Astrocyte of the cerebellum (primary cell): Measurements from ENCODE around the gene CLIP4.

Experiments
- DNase-seq: peaks from one replicate; pipeline ENCODE4 v3.0.0-alpha.2; 2011; ENCODE audit warnings: low read depth
- H3K4me3 ChIP-seq: 2 replicates; pipeline ENCODE4 v1.5.1; 2011; ENCODE audit warnings: mild to moderate bottlenecking, low read depth, low read length, moderate library complexity
- in situ Hi-C: cut with HindIII; loops from 2 replicates; pipeline ENCODE4 v1.10.0; 2017; ENCODE audit warnings: low sequenced_read_pairs
- TF ChIP-seq, protein P1 (sequence below): IDR thresholded peaks from 2 replicates; pipeline ENCODE4 v1.5.1; 2012; ENCODE audit warnings: low read length, low read depth, moderate library complexity, mild to moderate bottlenecking; ENCODE audit errors: missing control alignments

CLIP4 gene

DNA sequence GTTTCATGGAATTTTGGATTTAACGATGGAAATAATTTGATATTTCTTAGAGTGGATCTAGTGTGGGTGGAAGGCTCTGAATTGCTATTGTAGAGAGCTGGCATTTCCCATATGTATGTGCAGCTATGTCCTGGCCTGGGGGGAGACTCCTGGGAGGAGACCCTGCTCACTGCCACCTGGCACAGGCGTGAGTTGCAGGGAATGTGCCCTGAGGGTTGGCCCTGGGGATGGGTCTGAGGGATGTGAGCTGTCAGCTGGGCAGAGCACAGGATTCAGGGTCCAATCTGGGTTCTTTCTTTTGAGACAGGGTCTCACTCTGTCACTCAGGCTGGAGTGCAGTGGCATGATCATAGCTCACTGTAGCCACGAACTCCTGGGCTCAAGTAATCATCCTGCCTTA is 120.2 kb downstream of the CLIP4 start:
- TF ChIP-seq, protein P1, sequence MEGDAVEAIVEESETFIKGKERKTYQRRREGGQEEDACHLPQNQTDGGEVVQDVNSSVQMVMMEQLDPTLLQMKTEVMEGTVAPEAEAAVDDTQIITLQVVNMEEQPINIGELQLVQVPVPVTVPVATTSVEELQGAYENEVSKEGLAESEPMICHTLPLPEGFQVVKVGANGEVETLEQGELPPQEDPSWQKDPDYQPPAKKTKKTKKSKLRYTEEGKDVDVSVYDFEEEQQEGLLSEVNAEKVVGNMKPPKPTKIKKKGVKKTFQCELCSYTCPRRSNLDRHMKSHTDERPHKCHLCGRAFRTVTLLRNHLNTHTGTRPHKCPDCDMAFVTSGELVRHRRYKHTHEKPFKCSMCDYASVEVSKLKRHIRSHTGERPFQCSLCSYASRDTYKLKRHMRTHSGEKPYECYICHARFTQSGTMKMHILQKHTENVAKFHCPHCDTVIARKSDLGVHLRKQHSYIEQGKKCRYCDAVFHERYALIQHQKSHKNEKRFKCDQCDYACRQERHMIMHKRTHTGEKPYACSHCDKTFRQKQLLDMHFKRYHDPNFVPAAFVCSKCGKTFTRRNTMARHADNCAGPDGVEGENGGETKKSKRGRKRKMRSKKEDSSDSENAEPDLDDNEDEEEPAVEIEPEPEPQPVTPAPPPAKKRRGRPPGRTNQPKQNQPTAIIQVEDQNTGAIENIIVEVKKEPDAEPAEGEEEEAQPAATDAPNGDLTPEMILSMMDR = no peak

DNA sequence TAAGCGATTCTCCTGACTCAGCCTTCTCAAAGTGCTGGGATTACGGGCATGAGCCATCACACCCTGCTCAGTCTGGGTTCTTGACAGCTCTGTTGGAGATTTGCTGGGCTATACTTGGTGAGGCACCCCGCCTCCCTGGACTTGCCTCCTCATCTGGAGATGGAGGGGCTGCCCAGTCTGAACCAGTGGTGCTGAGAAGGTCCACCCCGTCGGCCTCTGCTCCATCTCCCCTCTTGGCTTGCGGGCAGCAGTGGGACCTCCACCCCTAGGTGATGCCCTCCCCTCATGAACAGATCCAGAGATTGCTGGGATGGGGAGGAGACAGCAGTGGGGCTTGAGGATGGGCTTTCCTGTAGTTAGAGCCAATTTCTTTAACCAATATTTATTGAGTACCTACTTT is 120.9 kb downstream of the CLIP4 start:
- TF ChIP-seq, protein P1 = no peak
- in situ Hi-C loops = no loop called here
- no peak overlapping the region for H3K4me3 ChIP-seq
- DNase-seq = no peak

More for the DNA sequence above, 120.2 kb downstream of the CLIP4 start:
- H3K4me3 ChIP-seq = no peak overlapping the region
- in situ Hi-C loops = no loop called here
- no peak for DNase-seq

DNA sequence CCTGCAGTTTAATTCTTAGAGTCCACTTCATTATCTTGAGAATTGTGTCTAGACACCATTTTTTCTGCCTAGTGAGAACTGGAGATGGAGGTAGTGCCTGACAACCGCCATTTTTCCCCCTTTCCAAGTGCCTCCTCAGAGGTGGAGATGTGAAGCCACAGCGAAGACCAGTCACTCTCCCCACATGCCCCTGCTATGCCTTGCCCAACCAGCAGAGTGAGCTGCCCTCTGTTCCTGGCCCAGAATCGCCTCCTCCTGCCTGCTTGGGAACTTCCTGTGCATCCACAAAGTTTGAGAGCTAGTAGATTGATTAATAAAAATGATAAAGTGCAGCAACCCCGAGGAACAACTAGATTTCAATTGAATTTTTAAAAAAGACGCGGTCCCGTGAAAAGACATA is 123.3 kb downstream of the CLIP4 start:
- in situ Hi-C loops = no loop called here

More for the DNA sequence above, 123.3 kb downstream of the CLIP4 start:
- H3K4me3 ChIP-seq = no peak overlapping the region
- DNase-seq = no peak
- TF ChIP-seq, protein P1 = peak; percentile 63
